HG02970 (cell line): ENCODE results near the gene PARVG.

Experiments
- ATAC-seq: cut with Tn5 transposase; IDR thresholded peaks from one replicate; pipeline ENCODE4 v1.9.1; 2021; ENCODE audit warnings: mild to moderate bottlenecking, moderate library complexity, moderate number of reproducible peaks; ENCODE audit not compliant: unreplicated experiment, low FRiP score

The PARVG gene

DNA sequence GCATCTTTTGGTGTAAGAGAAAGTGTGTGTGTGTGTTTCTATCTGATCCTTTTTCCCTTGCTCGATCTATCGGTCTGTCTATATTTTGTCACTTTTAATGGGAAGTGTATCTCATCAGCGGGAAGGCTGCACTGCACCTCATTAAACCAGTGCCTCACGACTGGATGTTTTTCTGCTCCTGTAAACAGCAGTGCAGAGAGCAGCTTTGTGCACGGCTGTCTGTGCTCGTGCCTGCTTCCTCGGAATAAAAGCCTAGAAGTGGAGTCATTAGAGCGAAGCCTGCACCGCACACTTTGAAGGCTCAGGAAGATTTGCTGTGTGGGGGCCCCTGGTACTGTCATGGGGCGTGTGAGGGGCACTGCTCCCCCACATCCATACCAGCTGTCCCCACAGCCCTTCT is 27.0 kb upstream of the PARVG start:
- no peak for ATAC-seq

DNA sequence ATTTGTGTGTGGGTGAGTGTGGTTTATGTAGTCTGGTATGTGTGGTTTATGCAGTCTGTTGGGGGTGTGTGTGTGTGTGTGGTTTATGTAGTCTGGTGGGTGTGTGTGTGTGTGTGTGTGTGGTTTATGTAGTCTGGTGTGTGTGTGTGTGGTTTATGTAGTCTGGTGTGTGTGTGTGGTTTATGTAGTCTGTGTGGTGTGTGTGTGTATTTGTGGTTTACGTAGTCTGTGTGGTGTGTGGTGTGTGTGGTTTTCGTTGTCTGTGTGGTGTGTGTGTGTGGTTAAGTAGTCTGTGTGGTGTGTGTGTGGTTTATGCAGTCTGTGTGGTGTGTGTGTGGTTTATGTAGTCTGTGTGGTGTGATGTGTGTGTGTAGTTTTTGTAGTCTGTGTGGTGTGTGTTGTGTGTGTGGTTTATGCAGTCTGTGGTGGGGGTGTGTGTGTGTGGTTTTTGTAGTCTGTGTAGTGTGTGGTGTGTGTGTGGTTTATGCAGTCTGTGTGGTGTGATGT is 26.2 kb upstream of the PARVG start:
- ATAC-seq, result no peak

DNA sequence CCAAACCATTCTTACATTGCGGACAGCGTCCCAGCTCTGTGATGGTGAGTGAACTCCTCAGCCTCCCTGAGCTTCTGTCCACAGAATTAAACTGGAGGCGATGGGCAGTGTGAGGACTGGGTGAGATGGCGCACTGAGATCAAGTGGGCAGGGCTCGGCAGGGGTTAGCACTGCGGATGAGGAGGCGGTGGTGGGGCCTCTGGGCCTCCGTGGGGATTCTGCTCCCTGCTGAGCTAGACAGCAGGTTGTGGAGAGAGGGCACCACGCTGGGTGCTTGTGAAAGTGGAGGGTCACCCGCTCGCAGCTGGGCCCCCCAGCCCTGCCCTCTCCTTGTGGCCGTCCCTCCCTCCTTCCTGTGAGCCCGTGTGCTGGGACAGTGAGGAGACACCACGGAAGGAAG is 25.6 kb upstream of the PARVG start:
- no peak for ATAC-seq

DNA sequence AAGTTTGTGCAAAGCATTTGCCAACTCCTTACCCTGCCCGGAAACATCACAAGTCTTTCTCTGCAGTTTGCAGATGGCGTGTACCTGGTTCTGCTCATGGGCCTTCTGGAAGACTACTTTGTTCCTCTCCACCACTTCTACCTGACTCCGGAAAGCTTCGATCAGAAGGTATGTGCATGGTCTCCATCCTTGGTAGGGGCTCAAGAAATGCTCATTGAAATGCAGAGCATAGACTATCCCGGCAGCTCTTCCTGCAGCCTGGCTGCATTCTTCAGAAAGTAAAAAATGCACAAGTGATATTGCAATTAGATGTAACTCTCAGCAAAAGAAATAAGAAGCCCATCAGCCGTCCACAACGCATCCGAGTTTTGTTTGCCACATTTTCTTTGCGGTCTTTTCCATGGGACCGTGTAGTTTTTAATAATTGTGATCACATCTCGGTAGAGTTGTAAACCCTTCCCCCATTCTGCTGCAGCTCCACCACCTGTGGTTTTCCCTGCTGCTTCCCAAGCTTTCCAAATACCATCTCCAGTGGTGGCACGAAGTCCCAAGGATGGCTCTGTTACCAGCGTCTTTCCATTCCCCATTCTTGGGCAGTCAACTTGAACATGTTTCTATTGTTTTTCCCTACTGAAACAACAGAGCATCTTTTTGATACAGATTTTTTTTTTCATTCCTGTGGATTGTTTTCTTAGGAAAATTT is 22.7 kb upstream of the PARVG start:
- no peak for ATAC-seq

DNA sequence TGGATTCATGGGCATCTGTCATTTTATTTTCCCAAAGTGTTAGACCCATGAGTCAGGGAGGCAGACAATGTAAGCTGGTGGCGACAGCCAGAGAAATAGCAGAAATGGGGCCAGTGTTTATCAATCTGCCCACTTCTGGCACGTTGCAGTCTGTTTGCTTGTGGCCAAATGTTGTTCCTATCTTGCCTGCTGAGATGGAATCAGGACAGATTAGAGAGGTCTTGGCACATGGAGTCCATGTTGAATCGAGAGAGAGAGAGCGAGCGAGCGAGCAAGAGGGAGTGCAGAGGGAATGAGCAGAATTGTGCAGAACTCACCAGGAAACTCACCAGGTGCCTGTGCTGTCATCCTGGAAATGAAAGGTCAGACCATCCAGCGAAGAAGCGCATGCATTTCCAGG is 21.9 kb upstream of the PARVG start:
- no peak for ATAC-seq

DNA sequence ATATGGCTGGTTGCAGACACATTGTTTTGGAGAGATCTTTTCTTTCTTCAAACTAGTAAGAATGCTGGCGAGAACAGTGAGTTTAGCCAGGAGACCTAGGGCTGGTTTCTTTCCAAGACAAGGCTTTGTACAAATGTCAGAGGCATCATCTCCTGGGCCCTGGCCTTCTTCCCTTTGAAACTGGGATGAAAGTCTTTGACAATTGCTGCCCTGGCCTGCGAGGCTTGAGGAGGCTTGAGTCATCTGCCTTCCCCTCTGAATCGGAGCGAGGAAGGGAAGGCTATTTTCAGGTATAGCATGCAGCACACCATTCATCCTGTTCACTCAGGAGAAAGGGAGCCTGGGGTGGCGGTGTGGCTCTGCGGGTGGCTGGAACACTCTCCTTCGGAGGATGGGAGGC is 21.5 kb upstream of the PARVG start:
- no peak for ATAC-seq

DNA sequence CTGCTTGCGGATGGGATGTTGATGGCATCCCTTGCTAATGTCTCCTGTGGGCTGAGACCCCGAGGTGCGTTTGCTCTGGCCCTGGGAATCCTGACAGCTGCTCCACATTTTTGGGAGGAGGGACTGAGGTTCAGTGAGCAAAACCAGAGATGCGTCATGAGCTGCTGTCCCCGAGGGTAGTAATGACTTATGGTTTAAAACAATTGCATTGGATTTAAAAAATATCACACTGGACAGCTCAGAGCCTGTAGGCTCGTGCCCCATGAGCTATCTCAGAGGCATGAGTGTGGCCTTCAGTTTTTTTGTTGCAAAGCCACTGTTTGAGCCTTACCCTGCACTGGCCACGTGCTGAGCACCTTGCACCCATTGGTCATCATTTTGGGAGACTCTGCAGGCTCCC is 20.9 kb upstream of the PARVG start:
- no peak for ATAC-seq

DNA sequence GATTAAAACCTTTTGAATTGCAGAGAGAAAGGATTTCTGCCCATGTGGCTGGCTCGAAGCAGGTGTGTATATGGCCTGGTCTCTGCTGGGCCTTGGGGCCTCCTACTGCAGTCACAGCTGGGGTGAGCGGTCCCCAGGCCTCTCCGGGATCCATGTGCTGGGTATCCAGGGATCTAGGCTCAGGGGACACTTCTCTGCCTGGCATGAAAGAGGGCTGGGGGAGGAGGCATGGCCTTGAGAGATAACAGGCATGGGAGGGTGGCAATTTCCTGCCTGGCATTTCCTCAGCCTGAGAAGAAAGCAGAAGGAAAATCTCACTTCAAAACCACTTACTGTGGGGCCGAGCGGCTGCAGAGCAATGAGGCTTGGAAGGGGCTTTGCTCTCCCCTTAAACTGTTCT is 20.3 kb upstream of the PARVG start:
- ATAC-seq, result no peak

DNA sequence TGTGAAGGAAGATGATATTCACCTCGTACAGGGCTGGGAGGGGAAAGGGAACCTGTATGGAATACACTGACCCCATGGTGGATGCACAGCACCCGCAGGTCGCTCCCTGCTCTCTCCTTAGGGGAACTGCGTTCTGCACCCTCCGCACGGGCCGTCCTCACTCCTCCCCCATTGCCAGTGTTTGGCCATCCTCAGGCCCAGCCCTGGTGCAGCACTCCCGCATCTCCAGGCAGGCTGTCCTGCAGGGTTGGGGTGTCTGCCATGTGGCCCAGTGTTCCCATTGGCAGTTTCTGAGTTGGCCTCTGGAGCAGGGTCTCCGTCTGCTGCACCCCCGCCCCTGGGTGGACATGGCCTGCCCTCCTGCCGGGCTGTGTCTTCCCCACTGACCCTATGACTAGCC is 19.1 kb upstream of the PARVG start:
- ATAC-seq, result no peak

DNA sequence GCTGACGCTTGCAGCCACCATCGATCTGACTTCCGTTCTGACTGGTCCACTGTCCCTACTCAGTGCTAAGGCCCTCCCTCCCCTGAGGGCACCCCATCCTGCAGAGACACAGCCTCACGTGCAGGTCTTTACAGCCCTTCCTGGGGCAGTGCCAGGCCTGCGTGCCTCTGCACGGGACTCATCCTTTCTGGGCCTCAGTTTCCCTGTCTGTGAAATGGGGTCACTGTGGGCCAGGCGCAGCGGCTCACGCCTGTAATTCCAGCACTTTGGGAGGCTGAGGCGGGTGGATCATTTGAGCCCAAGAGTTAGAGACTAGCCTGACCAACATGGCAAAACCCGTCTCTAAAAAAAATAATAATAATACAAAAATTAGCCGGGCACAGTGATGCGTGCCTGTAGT is 17.8 kb upstream of the PARVG start:
- no peak for ATAC-seq

DNA sequence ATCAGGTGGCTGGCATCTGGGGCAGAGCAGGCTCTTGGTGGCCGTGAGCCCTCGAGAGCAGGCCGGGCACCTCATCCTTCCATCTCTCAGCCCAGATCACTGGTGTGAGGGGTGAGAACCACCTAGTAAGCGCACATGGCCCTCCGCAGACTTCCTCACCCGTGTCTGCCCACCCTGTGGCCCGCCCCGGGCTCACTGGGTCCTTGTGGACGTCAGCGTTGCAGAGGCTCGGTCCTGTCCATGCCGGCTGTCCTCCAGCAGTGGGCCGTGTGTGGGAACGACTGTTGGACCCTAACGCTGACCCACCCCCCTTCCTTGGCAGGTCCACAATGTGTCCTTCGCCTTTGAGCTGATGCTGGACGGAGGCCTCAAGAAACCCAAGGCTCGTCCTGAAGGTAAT is 17.2 kb upstream of the PARVG start:
- no peak for ATAC-seq

DNA sequence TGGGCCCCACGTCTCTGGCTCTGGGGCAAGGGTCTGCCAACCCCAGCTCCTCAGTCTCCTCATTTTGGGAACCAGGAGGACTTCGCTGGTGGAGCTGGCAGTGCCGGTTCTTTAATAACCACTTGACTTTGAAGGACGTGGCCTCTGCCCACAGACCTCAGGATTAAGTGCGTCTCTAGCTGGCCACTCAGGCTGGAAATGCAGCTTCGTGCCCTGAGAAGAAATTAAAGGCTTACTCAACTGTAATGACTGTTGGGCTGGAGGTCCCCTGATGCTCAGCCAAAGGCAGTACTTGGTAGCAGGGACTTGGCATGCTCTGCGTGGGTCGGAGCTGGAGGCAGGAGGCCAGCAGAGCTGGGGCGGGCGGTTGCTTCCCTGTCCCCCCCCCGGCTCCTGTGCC is 16.7 kb upstream of the PARVG start:
- ATAC-seq, result no peak

DNA sequence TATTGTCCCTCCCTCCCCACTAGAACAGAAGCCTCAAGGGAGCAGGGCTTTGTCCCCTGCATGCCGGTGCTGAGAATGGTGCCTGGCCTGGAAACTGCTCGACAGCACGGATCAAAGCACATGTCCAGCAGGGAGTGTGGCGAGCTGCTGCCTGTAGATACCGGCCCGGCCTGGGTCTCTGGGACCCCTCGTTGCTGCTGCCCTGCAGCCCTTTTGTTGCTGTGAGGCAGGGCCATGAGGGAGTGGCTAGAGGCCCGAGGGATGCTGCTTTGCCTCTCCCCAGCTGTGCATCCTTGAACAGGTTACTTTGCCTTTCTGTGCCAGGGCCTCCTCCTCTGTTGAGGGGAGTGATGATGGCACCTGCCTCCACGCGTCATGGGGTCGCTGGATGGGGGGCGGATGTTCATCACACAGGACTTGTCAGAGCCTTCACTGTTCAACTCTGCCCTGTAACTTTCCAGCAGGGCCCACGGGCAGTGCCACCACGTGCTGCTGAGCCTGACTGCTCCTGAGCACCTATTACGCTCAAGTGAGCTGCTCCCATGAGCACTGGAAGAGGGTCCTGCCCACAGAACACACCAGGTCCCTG is 15.3 kb upstream of the PARVG start:
- ATAC-seq, result no peak

DNA sequence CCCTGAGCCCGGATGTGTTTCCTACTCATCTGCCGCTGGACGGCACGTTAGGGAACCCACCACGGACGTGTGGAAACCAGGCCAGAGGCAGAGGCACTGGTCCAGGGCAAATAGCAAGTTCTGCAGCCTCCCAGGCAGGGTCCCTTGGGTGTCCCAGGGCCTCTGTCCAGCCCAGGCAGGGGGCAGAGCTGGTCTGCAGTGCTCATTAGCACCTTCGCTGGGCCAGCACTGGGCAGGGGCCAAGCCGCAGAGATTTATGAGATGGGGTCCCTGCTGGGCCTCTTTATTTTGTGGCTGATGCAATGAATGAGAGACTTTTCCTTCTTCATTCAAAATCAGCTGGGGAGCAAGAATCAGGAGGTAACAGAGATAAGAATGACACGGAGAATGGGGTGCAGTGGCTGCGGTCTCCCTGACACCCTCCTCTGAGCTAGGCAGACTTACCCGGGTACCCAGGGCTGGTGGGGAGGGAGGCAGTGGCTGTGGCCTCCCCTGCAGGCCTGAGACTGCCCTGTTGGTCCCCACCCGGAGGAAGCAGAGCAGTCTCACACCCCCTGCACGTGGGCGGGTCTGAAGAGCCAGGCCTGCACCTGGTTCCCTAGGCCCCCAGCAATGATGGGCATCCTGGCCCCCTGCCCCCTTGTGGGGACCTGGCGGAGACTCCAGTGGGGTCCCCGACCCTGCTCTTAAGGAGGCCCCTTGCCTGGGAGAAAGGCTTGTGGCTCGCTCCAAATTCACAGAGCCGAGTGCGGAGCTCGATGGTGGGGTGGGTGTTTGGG is 14.0 kb upstream of the PARVG start:
- no peak for ATAC-seq

DNA sequence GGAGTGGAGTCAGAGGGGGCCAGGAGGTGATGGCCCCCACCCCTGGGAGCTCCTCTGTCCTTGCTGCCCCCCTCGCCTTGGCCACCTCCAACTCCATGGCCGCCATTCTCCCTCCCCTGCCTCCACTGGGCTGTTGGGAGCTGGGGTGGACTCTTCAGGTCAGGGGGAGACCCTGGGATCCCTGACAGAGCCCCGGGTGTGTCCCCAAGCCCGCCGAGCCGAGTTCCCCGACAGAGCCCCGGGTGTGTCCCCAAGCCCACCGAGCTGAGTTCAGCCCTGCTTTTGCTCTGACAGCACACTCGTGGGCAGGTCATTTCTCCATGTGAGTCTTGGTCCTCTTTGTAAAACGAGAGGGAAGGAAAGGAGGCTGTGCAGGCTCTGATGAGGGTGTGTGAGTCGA is 13.2 kb upstream of the PARVG start:
- no peak for ATAC-seq

DNA sequence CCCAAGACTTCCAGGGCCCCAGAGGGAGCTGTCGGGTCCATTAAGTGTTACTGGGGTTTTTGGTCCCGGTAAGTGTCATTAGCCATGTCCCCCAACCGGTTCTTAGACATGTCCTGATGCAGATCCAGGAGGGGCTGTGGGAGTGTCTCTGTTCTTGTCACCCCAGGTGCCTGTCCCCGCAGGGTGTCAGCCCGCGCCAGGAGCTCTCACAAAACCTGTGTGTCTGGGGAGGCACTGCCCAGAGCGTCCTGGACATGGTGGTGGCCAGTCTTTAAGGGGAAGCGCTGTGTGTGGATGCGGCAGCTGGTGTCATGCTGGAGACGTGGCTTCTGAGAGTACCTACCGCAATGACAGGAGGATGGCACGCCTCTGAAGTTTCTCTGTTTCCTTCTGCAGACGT is 12.5 kb upstream of the PARVG start:
- ATAC-seq, result no peak

DNA sequence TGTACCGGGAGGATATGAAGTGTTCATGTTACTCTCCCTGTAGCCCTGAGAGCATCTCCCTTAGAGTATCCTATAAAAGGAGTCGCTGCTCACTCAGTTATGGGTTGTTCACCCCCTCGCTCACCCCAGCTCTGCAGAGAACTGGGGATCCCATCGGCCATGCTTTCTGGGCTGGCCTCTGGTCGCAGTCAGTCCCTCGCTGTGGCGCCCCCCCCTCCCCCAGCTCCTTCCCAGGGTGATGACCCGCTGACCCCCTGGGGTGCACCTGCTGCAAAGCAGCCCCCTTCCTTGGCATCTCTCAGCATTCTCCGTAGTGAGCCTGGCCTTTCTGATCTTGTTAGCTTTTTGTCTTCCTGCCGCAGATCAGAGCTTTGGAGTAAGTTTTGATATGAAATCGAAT is 10.3 kb upstream of the PARVG start:
- no peak for ATAC-seq

DNA sequence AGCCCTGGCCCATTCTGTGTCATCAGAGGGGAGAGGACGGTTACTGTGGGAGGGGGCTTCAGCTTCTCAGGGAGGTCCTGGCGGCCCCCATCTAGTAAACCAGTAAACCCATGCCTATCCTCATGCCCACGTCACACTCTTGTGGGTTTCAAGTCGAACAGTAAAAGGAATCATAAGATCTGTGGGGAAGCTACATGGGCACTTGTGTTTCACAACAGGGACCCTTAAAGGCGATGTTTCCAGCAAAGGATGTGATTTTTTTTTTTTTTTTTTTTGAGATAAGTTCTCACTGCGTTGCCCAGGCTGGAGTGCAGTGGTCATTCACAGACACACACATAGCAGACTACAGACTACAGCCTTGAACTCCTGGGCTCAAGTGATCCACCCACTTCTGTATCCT is 9.2 kb upstream of the PARVG start:
- no peak for ATAC-seq

DNA sequence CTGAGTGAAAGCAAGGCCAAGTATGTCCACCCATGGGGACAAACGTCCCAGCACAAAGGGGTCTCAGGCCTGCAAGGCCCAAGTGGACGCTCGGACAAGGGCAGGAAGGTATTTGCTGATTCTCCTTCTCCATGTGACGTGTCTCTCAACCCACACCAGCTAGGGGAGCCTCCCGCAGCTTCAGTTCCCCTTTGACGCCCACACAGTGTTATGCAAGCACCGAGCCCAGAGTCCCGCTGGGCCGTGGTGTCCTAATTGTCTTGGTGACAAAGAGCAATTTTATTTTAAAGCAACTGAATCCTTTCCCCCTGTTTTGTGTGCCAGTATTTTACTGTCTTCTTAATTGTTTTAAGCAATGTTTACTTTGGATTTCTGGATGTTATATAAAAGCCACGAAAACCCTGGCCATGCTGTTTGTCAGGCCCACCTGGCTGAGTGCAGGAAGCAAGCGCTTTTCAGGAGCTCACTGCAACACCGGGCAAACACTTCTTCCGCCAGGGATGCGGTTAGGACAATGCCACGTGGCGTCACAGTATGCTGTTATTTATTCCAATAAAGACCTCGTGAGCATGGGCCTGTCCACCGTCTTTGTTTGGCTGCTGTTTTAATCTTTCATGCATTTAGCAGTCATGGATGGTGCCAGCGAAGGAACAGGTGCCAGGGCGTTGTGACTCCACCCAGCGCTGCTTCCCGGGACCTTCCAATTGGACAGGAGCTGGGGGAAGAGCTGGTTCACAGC is 8.2 kb upstream of the PARVG start:
- ATAC-seq, result no peak

DNA sequence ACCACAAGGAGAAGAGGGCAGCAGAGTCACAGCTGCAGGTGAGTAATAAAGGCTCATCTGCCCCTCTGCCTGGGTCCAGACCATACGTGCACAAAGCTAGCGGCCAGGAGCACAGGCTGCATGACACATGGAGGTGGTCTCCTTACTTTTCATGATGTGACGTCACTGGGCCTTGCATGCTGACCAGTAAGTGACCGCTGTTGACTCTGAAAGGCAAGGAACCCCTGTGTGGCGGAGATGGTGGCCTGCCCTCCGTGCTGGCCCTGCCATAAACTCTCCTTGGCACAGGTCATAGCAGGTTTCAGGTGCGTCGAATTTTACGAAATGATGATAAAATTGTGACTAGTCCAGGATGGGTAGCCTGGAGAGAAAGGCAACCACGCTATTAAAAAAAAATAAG is 7.6 kb upstream of the PARVG start:
- no peak for ATAC-seq

DNA sequence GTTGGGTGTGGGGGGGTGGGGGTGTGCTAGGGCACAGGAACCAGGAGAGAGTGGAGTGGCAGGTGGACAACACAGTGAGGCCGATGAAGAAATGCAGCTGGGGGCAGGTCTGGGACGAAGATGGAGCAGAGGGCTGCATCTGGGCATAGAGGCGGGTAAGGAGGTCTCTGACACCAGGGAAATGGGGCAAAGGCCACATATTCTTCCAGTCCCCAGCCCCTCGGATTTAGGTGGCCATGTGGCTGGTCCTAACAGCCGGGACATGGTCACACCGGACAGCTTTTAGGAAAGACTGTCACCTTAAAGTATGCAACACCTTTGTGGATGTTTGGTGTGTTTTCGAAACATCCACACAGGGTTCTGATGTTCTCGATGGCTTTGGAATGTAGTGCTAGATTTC is 5.0 kb upstream of the PARVG start:
- ATAC-seq, result no peak
